H9 (cell line): ENCODE results near the gene CARD11. TPM values are rescaled to one million over a fixed set of nuclear protein-coding genes. Genes with fewer than 3 reads are reported as not detected.

Experiments used
- DNase-seq: peaks from one replicate; pipeline ENCODE4 v3.0.0-alpha.2; 2017
- H2AFZ ChIP-seq: one replicate; pipeline ENCODE4 v1.6.1; 2013; ENCODE audit warnings: mild to moderate bottlenecking, low read length, control low read depth, moderate library complexity
- H2AK5ac ChIP-seq: 2 replicates; pipeline ENCODE4 v1.6.1; 2013; ENCODE audit warnings: low read length, control low read depth, mixed read lengths; ENCODE audit not compliant: insufficient read length
- H2BK120ac ChIP-seq: one replicate; pipeline ENCODE4 v1.6.1; 2013; ENCODE audit warnings: low read depth, mild to moderate bottlenecking, low read length, control low read depth, inconsistent platforms; ENCODE audit not compliant: poor library complexity, severe bottlenecking
- H2BK12ac ChIP-seq: 2 replicates; pipeline ENCODE4 v1.6.1; 2013; ENCODE audit warnings: low read length, control low read depth, mixed read lengths, low read depth; ENCODE audit not compliant: insufficient read length
- H2BK15ac ChIP-seq: 2 replicates; pipeline ENCODE4 v1.6.1; 2013; ENCODE audit warnings: low read depth, low read length, control low read depth
- H2BK20ac ChIP-seq: one replicate; pipeline ENCODE4 v1.6.1; 2013; ENCODE audit warnings: low read depth, mild to moderate bottlenecking, low read length, control low read depth, inconsistent platforms; ENCODE audit not compliant: poor library complexity, severe bottlenecking
- H2BK5ac ChIP-seq: 2 replicates; pipeline ENCODE4 v1.6.1; 2013; ENCODE audit warnings: low read length, control low read depth, mixed read lengths; ENCODE audit not compliant: insufficient read length
- H3K14ac ChIP-seq: 2 replicates; pipeline ENCODE4 v1.6.1; 2013; ENCODE audit warnings: low read length, control low read depth; ENCODE audit not compliant: insufficient read depth
- H3K18ac ChIP-seq: 2 replicates; pipeline ENCODE4 v1.6.1; 2013; ENCODE audit warnings: low read depth, mild to moderate bottlenecking, mixed read lengths, low read length, control low read depth; ENCODE audit not compliant: insufficient read length
- H3K23ac ChIP-seq: 2 replicates; pipeline ENCODE4 v1.6.1; 2013; ENCODE audit warnings: low read length, control low read depth, mixed read lengths, low read depth; ENCODE audit not compliant: insufficient read length
- H3K23me2 ChIP-seq: 2 replicates; pipeline ENCODE4 v1.6.1; 2013; ENCODE audit warnings: low read depth, mild to moderate bottlenecking, mixed read lengths, low read length, control low read depth; ENCODE audit not compliant: insufficient read length, poor library complexity, severe bottlenecking
- H3K27ac ChIP-seq: 2 replicates; pipeline ENCODE4 v1.5.1; 2013; ENCODE audit warnings: low read length, control low read depth, mixed read lengths, low read depth; ENCODE audit not compliant: insufficient read length
- H3K27me3 ChIP-seq: 2 replicates; pipeline ENCODE4 v1.6.1; 2013; ENCODE audit warnings: low read length, control low read depth, inconsistent platforms; ENCODE audit not compliant: insufficient read depth
- H3K4ac ChIP-seq: 2 replicates; pipeline ENCODE4 v1.6.1; 2013; ENCODE audit warnings: low read depth, mild to moderate bottlenecking, control low read depth, inconsistent platforms, low read length, moderate library complexity
- H3K4me1 ChIP-seq: 2 replicates; pipeline ENCODE4 v1.6.1; 2013; ENCODE audit warnings: low read length, control low read depth, inconsistent platforms; ENCODE audit not compliant: insufficient read depth
- H3K4me2 ChIP-seq: 2 replicates; pipeline ENCODE4 v1.6.1; 2013; ENCODE audit warnings: low read length, control low read depth, mixed read lengths; ENCODE audit not compliant: insufficient read length, insufficient read depth
- H3K56ac ChIP-seq: 2 replicates; pipeline ENCODE4 v1.6.1; 2013; ENCODE audit warnings: low read depth, mild to moderate bottlenecking, mixed read lengths, low read length, control low read depth; ENCODE audit not compliant: insufficient read length
- H3K79me1 ChIP-seq: 2 replicates; pipeline ENCODE4 v1.6.1; 2013; ENCODE audit warnings: low read depth, mild to moderate bottlenecking, moderate library complexity, low read length, control low read depth, inconsistent platforms; ENCODE audit not compliant: insufficient read depth, poor library complexity, severe bottlenecking
- H3K79me2 ChIP-seq: 2 replicates; pipeline ENCODE4 v1.6.1; 2013; ENCODE audit warnings: low read length, control low read depth, inconsistent platforms; ENCODE audit not compliant: insufficient read depth
- H3K9ac ChIP-seq: 2 replicates; pipeline ENCODE4 v1.6.1; 2013; ENCODE audit warnings: low read length, control low read depth, mixed read lengths; ENCODE audit not compliant: insufficient read length; ENCODE audit errors: extremely low read depth
- H3K9me3 ChIP-seq: one replicate; pipeline ENCODE4 v1.6.1; 2013; ENCODE audit warnings: low read depth, low read length, inconsistent platforms; ENCODE audit not compliant: control insufficient read depth
- H3T11ph ChIP-seq: one replicate; pipeline ENCODE4 v1.6.1; 2013; ENCODE audit warnings: mild to moderate bottlenecking, low read length, control low read depth, inconsistent platforms
- H4K20me1 ChIP-seq: one replicate; pipeline ENCODE4 v1.6.1; 2013; ENCODE audit not compliant: control insufficient read depth, insufficient read length, insufficient read depth
- H4K5ac ChIP-seq: 2 replicates; pipeline ENCODE4 v1.6.1; 2013; ENCODE audit warnings: low read depth, mild to moderate bottlenecking, mixed read lengths, low read length, control low read depth; ENCODE audit not compliant: insufficient read length
- H4K8ac ChIP-seq: replicated peaks from 2 replicates; pipeline ENCODE4 v1.6.1; 2013; ENCODE audit warnings: low read length, control low read depth, mixed read lengths, low read depth; ENCODE audit not compliant: insufficient read length
- H4K91ac ChIP-seq: 2 replicates; pipeline ENCODE4 v1.6.1; 2013; ENCODE audit warnings: low read depth, mild to moderate bottlenecking, moderate library complexity, mixed read lengths, low read length, control low read depth; ENCODE audit not compliant: insufficient read length
- H3K27ac Mint-ChIP-seq, 3 experiments: 2 replicates in 2 of 3; 3 replicates in 1 of 3; pipeline ENCODE4 v1.8.0; 2020 to 2021; ENCODE audit warnings: mixed read lengths in 3 of 3, mild to moderate bottlenecking in 1 of 3, moderate library complexity in 1 of 3
- H3K27me3 Mint-ChIP-seq: 2 replicates; pipeline ENCODE4 v1.8.0; 2021; ENCODE audit warnings: low read depth, mild to moderate bottlenecking, moderate library complexity, mixed read lengths
- H3K36me3 Mint-ChIP-seq, 3 experiments: 2 replicates in 2 of 3; 3 replicates in 1 of 3; pipeline ENCODE4 v1.8.0; 2020 to 2021; ENCODE audit warnings: low read depth in 3 of 3, mixed read lengths in 3 of 3; ENCODE audit not compliant: insufficient read depth in 1 of 3
- H3K4me1 Mint-ChIP-seq, 2 experiments: 2 replicates each; pipeline ENCODE4 v1.8.0; 2020; ENCODE audit warnings: mixed read lengths in 2 of 2
- H3K4me3 Mint-ChIP-seq, 2 experiments: 2 replicates in 1 of 2; 3 replicates in 1 of 2; pipeline ENCODE4 v1.8.0; 2020 to 2021; ENCODE audit warnings: mild to moderate bottlenecking in 2 of 2, mixed read lengths in 2 of 2, moderate library complexity in 1 of 2
- H3K9me3 Mint-ChIP-seq, 2 experiments: 2 replicates in 1 of 2; 3 replicates in 1 of 2; pipeline ENCODE4 v1.8.0; 2020; ENCODE audit warnings: mild to moderate bottlenecking in 2 of 2, mixed read lengths in 2 of 2, moderate library complexity in 1 of 2
- WGBS: extraction: QIAGEN DNeasy Blood & Tissue Kit; methylation state at CpG from one replicate; pipeline ENCODE4 v1.1.7; 2013; ENCODE audit warnings: missing lambda C conversion rate, low lambda C conversion rate, mixed read lengths; ENCODE audit not compliant: insufficient read length; ENCODE audit errors: extremely low coverage; 5-methylcytosine and 5-hydroxymethylcytosine counted together
- total RNA-seq: library from RNA; stranded (reverse); gene quantifications from 2 replicates; pipeline ENCODE4 v1.2.1, GENCODE V29; 2021
- TF ChIP-seq, protein P1 (sequence below): fragments of 200-600 bp; sonication (generic); conservative IDR thresholded peaks from 3 replicates; pipeline ENCODE4 v1.8.0; 2021; ENCODE audit warnings: antibody characterized with exemption, mild to moderate bottlenecking

Gene CARD11
- total RNA-seq, 1 experiment from 2014 or later = 20.0 TPM

DNA sequence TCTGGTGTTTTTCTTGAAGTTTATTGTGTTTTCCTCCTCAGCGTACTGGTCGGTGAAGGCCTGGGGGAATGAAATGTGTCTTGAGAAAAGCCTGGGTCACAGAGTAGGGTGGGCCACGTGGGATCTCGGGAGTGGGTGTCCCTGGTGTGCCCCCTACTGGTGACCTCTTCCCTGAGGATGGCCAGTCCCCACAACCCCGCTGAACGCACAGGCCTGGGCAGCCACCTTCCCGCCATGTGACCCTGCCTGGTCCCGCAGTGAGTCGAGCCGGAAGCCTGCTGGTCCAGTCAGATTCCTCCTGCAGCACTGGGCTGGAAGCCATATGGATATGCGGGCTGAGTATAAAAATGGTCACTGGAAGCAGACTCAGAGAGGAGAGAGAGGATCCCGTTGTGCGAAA is 146.6 kb downstream of the CARD11 start:
- Histone ChIP-seq H3K79me2 (no peaks in the 10 kb centered on the region), H2AFZ (no peak overlapping the region), H3K4ac (no peak overlapping the region), H3K23ac (no peak overlapping the region), H4K91ac (no peak overlapping the region), H4K20me1 (no peaks in the 10 kb centered on the region), H3K18ac (no peak overlapping the region), H2BK15ac (no peak overlapping the region), H2BK12ac (no peak overlapping the region), H2BK120ac (no peak overlapping the region), H3K79me1 (no peaks in the 10 kb centered on the region), H4K5ac (no peak overlapping the region), H2BK5ac (no peak overlapping the region), H3K23me2 (no peaks in the 10 kb centered on the region), H2AK5ac (no peak overlapping the region), H3K4me2 (no peak overlapping the region), H3K27ac (no peak overlapping the region), H3T11ph (no peak overlapping the region), H2BK20ac (no peak overlapping the region), H3K14ac (no peak overlapping the region), H3K56ac (no peak overlapping the region), H3K9ac (no peak overlapping the region), H3K27me3 (no peaks in the 10 kb centered on the region), H3K9me3 (no peaks in the 10 kb centered on the region), H3K4me1 (no peaks in the 10 kb centered on the region), H4K8ac (no peak overlapping the region)
- Mint-ChIP-seq H3K27me3 (peaks cover 2% of the 10 kb centered on the region), H3K9me3 (no peaks in the 10 kb centered on the region; a peak in 1 of 5 replicates), H3K27ac (no peak overlapping the region; a peak in 1 of 7 replicates), H3K36me3 (no peaks in the 10 kb centered on the region; a peak in 1 of 7 replicates), H3K4me3 (no peak overlapping the region), H3K4me1 (peaks cover 0 to 5% of the 10 kb centered on the region in 2 experiments; a peak in 1 of 4 replicates)
- TF ChIP-seq, protein P1, sequence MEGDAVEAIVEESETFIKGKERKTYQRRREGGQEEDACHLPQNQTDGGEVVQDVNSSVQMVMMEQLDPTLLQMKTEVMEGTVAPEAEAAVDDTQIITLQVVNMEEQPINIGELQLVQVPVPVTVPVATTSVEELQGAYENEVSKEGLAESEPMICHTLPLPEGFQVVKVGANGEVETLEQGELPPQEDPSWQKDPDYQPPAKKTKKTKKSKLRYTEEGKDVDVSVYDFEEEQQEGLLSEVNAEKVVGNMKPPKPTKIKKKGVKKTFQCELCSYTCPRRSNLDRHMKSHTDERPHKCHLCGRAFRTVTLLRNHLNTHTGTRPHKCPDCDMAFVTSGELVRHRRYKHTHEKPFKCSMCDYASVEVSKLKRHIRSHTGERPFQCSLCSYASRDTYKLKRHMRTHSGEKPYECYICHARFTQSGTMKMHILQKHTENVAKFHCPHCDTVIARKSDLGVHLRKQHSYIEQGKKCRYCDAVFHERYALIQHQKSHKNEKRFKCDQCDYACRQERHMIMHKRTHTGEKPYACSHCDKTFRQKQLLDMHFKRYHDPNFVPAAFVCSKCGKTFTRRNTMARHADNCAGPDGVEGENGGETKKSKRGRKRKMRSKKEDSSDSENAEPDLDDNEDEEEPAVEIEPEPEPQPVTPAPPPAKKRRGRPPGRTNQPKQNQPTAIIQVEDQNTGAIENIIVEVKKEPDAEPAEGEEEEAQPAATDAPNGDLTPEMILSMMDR = peak; percentile 54; the same call in 2 of the 3 replicates
- DNase-seq = peak; percentile 53
- no CpG with 5 or more reads among the region's 13 CpGs for WGBS
